Measurements from ENCODE around the gene RFX4.

DNA sequence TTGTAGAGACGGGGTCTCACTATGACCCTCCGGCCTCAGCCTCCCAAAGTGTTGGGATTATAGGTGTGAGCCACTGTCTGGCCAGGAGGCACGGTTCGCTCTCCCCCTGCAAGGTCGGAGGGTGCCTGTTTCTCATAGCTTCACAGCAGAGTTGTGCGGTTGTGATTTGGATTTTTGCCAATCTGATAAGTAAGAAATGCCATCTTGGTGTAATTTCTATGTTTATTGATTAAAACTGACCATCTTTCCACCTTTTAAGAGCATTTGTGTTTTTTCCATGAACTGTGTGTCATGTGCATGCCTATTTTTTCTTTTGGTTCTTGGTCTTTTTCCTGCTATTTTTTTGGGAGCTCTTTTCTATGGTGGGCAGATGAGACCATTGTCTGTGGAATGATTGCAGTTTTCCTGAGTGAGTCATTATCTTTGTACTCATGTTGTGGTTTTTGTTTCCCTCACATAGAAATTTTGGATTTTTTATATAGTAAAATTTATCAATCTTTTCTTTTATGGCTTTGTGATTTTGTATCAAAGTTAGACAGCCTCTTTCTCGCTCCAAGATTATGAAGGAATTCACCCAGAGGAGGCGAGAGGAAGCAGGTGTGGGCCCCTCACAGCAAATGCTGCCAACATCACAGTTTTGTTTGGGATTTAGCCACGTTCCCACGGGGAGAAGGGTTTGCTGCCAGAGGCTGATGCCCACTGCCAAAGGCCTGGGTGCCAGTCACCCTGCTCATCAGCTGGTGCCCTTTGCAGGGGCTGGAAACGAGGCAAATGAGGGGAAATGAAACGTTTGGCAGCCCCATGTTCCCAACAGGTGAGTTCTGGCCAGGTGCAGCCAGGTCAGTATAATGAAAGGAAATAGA lies 47.2 kb downstream of the RFX4 start:
- TF ChIP-seq, protein P1, sequence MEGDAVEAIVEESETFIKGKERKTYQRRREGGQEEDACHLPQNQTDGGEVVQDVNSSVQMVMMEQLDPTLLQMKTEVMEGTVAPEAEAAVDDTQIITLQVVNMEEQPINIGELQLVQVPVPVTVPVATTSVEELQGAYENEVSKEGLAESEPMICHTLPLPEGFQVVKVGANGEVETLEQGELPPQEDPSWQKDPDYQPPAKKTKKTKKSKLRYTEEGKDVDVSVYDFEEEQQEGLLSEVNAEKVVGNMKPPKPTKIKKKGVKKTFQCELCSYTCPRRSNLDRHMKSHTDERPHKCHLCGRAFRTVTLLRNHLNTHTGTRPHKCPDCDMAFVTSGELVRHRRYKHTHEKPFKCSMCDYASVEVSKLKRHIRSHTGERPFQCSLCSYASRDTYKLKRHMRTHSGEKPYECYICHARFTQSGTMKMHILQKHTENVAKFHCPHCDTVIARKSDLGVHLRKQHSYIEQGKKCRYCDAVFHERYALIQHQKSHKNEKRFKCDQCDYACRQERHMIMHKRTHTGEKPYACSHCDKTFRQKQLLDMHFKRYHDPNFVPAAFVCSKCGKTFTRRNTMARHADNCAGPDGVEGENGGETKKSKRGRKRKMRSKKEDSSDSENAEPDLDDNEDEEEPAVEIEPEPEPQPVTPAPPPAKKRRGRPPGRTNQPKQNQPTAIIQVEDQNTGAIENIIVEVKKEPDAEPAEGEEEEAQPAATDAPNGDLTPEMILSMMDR (conservative IDR thresholded peaks at IDR 0.05) = no peak
- TF ChIP-seq ZFX (IDR thresholded peaks at IDR 0.05) = no peak

All from C4-2B (cell line).